SK-N-SH treated with all-trans-retinoic acid at 6 μM for 48 hours (cell line): ENCODE results near the gene MIX23.

Experiments
- ATAC-seq: fragments of 200-7000 bp; cut with Tn5 transposase; 3 replicates; pipeline ENCODE4 v1.9.1; 2020; ENCODE audit warnings: mild to moderate bottlenecking, moderate library complexity
- ARNTL ChIP-seq: fragments of 450-650 bp; formaldehyde crosslinking; IDR thresholded peaks from 2 replicates; pipeline ENCODE4 v1.5.0; 2020; ENCODE audit warnings: low read depth, mild to moderate bottlenecking, moderate library complexity, borderline replicate concordance
- BACH2 ChIP-seq: fragments of 250-450 bp; sonication (Bioruptor Pico); IDR thresholded peaks from 2 replicates; pipeline ENCODE4 v1.9.0; 2021; ENCODE audit warnings: mild to moderate bottlenecking, borderline replicate concordance
- CSDC2 ChIP-seq: fragments of 250-450 bp; sonication (Bioruptor Pico); IDR thresholded peaks from 2 replicates; pipeline ENCODE4 v1.5.0; 2020; ENCODE audit warnings: mild to moderate bottlenecking, moderate library complexity
- CSRNP3 ChIP-seq: fragments of 250-450 bp; sonication (Bioruptor Pico); IDR thresholded peaks from 2 replicates; pipeline ENCODE4 v1.5.1; 2021; ENCODE audit warnings: mild to moderate bottlenecking, moderate library complexity
- ESRRG ChIP-seq: fragments of 250-450 bp; sonication (Bioruptor Pico); IDR thresholded peaks from 2 replicates; pipeline ENCODE4 v1.6.1; 2021; ENCODE audit warnings: mild to moderate bottlenecking
- GLIS3 ChIP-seq: fragments of 250-450 bp; sonication (Bioruptor Pico); IDR thresholded peaks from 2 replicates; pipeline ENCODE4 v1.5.0; 2020; ENCODE audit warnings: mild to moderate bottlenecking, moderate library complexity
- OSR1 ChIP-seq: fragments of 250-450 bp; sonication (Bioruptor Pico); IDR thresholded peaks from 2 replicates; pipeline ENCODE4 v1.8.0; 2022; ENCODE audit warnings: moderate library complexity, mild to moderate bottlenecking, inconsistent platforms
- PATZ1 ChIP-seq: fragments of 250-450 bp; sonication (Bioruptor Pico); IDR thresholded peaks from 2 replicates; pipeline ENCODE4 v1.8.0; 2020; ENCODE audit warnings: mild to moderate bottlenecking, moderate library complexity, borderline replicate concordance
- PPARA ChIP-seq: fragments of 250-450 bp; sonication (Bioruptor Pico); IDR thresholded peaks from 2 replicates; pipeline ENCODE4 v1.5.0; 2020; ENCODE audit warnings: mild to moderate bottlenecking, borderline replicate concordance
- RARB ChIP-seq: fragments of 250-450 bp; sonication (Bioruptor Pico); IDR thresholded peaks from 2 replicates; pipeline ENCODE4 v1.8.0; 2021; ENCODE audit warnings: mild to moderate bottlenecking, moderate library complexity
- SNAI2 ChIP-seq: fragments of 250-450 bp; sonication (Bioruptor Pico); IDR thresholded peaks from 2 replicates; pipeline ENCODE4 v1.5.0; 2020; ENCODE audit warnings: mild to moderate bottlenecking, moderate library complexity
- TCF4 ChIP-seq: fragments of 250-450 bp; sonication (Bioruptor Pico); IDR thresholded peaks from 2 replicates; pipeline ENCODE4 v1.8.0; 2021; ENCODE audit warnings: mild to moderate bottlenecking, moderate library complexity, borderline replicate concordance
- TSHZ2 ChIP-seq: fragments of 250-450 bp; sonication (Bioruptor Pico); IDR thresholded peaks from 2 replicates; pipeline ENCODE4 v1.5.0; 2020; ENCODE audit warnings: mild to moderate bottlenecking, moderate library complexity
- ZC3H10 ChIP-seq: fragments of 250-450 bp; sonication (Bioruptor Pico); IDR thresholded peaks from 2 replicates; pipeline ENCODE4 v1.5.1; 2021; ENCODE audit warnings: mild to moderate bottlenecking, moderate library complexity
- ZFP3 ChIP-seq: fragments of 250-450 bp; sonication (Bioruptor Pico); IDR thresholded peaks from 2 replicates; pipeline ENCODE4 v1.5.0; 2020; ENCODE audit warnings: mild to moderate bottlenecking, moderate library complexity
- ZFP30 ChIP-seq: fragments of 450-650 bp; formaldehyde crosslinking; IDR thresholded peaks from 2 replicates; pipeline ENCODE4 v1.5.0; 2022; ENCODE audit warnings: mild to moderate bottlenecking, moderate library complexity
- ZNF565 ChIP-seq: fragments of 450-650 bp; formaldehyde crosslinking; conservative IDR thresholded peaks from 2 replicates; pipeline ENCODE4 v1.5.0; 2020; ENCODE audit warnings: low read depth, mild to moderate bottlenecking, moderate library complexity
- ZNF70 ChIP-seq: fragments of 450-650 bp; formaldehyde crosslinking; IDR thresholded peaks from 2 replicates; pipeline ENCODE4 v1.5.0; 2020; ENCODE audit warnings: mild to moderate bottlenecking, moderate library complexity
- ZNF8 ChIP-seq: fragments of 450-650 bp; formaldehyde crosslinking; IDR thresholded peaks from 2 replicates; pipeline ENCODE4 v1.5.0; 2020; ENCODE audit warnings: mild to moderate bottlenecking, moderate library complexity
- TF ChIP-seq, protein P1 (sequence below): fragments of 250-450 bp; sonication (Bioruptor Pico); IDR thresholded peaks from 2 replicates; pipeline ENCODE4 v1.8.0; 2021; ENCODE audit warnings: low read depth, mild to moderate bottlenecking, moderate library complexity, borderline replicate concordance

The MIX23 gene

GRCh38 chr3:122392868-122393844 is 10.1 kb upstream of the MIX23 start:
- peak; percentile 69 for ATAC-seq

DNA sequence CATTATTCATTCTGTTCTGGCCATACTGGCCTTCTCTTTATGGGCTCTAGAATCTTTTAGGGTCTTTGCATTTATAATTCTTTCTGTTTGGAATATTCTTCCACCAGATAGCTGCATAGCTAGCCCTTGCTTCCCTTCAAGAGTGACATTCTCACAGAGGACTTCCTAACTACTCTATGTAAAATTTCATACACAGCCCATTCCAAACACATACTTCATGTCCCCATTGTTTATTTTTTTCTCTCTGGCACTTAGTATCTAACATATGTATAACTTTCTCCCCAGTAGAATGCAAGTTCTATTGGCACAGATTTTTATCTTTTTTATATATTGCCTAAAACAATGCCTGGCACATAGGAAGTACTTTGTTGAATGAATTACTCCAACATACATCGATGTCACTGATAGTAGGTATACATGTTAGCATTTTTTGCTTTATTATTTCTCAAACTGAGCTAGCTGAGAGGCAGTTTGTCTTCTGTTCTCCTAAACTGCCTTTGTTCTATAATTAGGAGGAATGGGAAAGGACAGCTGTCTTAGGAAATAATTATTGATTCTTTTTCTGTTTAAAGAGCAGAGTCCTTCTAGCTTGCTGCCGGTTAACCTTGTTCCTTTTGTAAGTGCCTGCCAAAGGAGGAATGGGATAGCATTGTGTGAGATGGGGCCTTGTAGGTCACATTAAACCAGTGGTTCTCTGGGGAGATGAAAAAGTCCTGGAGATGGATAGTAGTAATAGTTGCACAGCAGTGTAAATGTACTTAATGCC is 8.8 kb upstream of the MIX23 start:
- TF ChIP-seq, protein P1, sequence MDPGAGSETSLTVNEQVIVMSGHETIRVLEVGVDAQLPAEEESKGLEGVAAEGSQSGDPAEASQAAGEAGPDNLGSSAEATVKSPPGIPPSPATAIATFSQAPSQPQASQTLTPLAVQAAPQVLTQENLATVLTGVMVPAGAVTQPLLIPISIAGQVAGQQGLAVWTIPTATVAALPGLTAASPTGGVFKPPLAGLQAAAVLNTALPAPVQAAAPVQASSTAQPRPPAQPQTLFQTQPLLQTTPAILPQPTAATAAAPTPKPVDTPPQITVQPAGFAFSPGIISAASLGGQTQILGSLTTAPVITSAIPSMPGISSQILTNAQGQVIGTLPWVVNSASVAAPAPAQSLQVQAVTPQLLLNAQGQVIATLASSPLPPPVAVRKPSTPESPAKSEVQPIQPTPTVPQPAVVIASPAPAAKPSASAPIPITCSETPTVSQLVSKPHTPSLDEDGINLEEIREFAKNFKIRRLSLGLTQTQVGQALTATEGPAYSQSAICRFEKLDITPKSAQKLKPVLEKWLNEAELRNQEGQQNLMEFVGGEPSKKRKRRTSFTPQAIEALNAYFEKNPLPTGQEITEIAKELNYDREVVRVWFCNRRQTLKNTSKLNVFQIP, result no peak
- TF ChIP-seq ZFP3 (no peak), ESRRG (no peak), TCF4 (no peak), BACH2 (CRISPR knock-in tag) (no peak), RARB (CRISPR knock-in tag) (no peak), ZNF565 (CRISPR knock-in tag) (no peak), CSDC2 (CRISPR knock-in tag) (no peak), GLIS3 (no peak), OSR1 (CRISPR knock-in tag) (no peak), SNAI2 (no peak), TSHZ2 (no peak), ZNF8 (no peak), ARNTL (CRISPR knock-in tag) (no peak)
- no peak for ATAC-seq

More at GRCh38 chr3:122392868-122393844, 10.1 kb upstream of the MIX23 start:
- TF ChIP-seq TCF4 (no peak), TSHZ2 (no peak), GLIS3 (no peak), PATZ1 (CRISPR knock-in tag) (no peak), PPARA (CRISPR knock-in tag) (no peak), BACH2 (CRISPR knock-in tag) (no peak)

DNA sequence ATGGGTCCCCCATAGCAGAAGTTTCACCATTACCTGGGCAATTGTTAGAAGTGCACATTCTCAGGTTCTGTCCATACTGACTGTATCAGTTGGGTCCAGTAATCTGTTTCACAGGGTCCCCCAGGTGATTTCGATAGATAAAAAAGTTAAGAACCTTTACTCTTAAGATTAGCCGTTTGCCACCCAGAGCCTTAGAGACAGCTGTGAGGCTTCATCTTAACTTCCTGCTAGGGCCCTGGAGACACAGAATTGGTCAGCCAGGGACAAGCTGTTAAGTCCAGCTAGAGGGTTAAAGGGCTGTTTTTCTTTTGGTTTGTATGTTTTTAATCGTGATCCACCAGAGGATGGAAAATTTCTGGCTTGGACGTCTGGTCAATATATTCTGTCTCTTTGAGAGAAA is 7.6 kb upstream of the MIX23 start:
- ATAC-seq, result no peak
- TF ChIP-seq ZNF565 (CRISPR knock-in tag) (no peak), CSRNP3 (CRISPR knock-in tag) (no peak), ZNF70 (CRISPR knock-in tag) (no peak), ZNF8 (no peak), ZFP30 (CRISPR knock-in tag) (no peak), OSR1 (CRISPR knock-in tag) (no peak), GLIS3 (no peak), ZC3H10 (no peak)
- TF ChIP-seq, protein P1, result no peak
- TF ChIP-seq, all 23 proteins: peak for 0
